RCC 7860 (cell line): Measurements from ENCODE around the gene AEBP1.
A peak's percentile ranks its signal among the peaks of the same experiment; 100 is the strongest.

Source experiments
- DNase-seq: peaks from one replicate; pipeline ENCODE4 v3.0.0-alpha.2; 2015; ENCODE audit warnings: low spot score
- FAIRE-seq: peaks from 2 replicates; lab custom pipeline; 2012; peaks lifted over from hg19 to GRCh38; lab: Jason Lieb, UNC

Gene AEBP1

DNA sequence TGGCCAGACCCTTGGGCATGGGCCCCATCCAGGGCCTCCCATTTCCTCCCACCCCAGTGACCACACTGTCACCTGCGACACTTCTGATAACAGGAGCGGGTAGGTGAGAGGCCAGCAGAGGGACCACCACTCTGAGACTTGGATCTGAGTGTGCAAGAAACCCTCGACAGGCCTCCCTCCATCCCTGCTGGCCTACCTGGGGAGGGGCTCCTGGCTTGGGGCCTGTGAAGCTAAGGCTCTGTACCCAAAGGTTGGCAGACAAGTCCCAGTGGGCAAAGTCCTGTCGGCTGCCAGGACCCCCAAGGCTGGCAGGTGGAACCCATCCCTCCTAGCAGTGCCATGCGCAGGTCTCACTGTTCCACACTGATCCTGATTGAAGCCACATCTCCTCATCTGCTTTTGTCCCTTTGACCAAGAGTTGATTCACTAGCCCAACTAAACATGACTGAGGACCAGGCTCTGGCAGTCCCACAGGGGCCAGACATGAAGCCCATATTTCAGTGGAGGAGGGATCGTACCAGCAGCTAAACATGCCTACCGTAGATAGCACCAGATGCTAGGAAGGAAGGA is 37.6 kb upstream of the AEBP1 start:
- FAIRE-seq, result no peak

DNA sequence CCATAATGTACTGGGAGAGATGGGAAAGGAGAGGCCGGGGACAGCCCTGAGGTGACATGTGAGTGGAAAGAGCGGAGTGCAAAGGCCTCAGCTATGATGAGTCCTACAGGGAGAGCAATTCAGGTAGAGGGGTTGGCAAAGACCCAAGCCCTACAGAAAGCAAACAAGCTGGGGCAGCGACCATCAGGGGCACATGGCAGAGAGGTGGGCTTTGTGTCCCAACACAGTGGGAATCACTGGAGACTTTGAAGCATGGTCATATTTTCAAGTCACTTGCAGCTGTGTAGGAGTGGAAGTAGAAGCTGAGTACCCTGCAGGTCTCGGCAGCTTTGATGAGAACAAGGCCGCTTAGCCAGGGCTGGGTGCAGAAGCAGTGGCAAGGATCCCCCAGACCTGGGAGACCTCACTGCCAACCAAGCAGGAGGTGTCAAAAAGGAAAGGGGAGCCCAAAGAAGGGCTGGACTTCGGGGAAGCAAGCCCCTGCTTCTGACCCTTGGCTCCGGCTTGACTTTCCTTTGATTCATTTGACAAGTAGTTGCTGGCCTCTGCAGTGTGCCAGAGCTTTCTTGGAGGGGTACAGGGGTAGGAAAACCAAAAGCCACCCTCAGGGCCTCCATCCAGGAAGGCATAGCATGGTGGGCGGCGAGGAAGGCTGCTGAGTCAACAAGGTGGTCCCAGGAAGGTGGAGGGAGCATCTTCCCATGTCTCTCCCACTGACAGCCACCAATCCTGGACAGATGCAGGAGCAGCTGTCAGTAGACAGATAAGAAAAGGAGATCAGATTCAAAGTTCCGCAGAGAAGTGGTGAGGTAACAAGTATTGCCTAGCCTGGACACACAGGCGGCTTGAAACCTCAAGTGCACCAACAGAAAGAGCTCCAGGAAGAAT is 36.8 kb upstream of the AEBP1 start:
- FAIRE-seq (no peak), DNase-seq (no peak)

More for the DNA sequence above, 37.6 kb upstream of the AEBP1 start:
- DNase-seq, result no peak

DNA sequence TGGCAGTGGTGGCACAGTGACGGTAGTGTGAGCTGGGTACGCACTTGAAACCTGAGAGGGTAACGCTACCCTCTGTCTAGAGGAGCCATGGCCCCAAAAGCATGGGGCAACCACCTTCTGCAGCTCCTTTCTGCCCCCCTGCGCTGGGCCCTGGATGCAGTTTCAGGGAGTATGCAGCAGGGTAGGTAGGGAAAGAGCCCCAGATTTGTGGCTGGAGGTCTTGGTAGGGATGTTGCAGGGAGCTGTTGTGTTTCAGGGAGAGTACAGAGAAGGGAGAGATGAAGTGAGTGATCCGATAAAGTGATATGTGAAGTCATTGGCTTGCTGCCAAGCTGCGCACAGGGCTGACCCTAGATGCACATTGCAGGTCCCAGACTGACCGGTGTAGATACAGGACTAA is 36.1 kb upstream of the AEBP1 start:
- FAIRE-seq, result no peak
- DNase-seq, result no peak

DNA sequence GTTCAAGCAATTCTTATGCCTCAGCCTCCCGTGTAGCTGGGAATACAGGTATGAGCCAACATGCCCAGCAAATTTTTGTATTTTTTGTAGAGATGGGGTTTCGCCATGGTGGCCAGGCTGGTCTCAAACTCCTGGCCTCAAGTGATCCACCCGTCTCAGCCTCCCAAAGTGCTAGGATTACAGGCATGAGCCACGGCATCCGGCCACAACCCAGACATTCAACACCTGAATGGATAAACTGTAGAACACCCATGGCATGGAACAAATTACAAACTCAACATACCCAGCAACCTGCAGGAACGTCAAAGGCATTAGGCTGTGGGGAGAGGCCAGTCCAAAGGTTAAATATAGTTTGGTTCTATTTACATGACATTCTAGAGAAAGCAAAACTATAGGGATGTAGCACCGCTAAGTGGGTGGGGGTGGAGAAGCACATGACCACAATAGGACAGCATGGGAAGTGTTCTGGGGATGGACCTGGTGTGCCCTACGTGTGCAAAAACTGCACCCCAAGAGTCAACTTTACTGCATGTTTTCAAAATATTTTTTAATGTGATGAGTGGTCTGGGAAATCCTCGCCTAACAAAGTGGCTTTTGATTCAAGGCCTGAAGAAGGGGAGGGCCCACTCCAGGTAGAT is 32.3 kb upstream of the AEBP1 start:
- no peak for FAIRE-seq
- no peak for DNase-seq

DNA sequence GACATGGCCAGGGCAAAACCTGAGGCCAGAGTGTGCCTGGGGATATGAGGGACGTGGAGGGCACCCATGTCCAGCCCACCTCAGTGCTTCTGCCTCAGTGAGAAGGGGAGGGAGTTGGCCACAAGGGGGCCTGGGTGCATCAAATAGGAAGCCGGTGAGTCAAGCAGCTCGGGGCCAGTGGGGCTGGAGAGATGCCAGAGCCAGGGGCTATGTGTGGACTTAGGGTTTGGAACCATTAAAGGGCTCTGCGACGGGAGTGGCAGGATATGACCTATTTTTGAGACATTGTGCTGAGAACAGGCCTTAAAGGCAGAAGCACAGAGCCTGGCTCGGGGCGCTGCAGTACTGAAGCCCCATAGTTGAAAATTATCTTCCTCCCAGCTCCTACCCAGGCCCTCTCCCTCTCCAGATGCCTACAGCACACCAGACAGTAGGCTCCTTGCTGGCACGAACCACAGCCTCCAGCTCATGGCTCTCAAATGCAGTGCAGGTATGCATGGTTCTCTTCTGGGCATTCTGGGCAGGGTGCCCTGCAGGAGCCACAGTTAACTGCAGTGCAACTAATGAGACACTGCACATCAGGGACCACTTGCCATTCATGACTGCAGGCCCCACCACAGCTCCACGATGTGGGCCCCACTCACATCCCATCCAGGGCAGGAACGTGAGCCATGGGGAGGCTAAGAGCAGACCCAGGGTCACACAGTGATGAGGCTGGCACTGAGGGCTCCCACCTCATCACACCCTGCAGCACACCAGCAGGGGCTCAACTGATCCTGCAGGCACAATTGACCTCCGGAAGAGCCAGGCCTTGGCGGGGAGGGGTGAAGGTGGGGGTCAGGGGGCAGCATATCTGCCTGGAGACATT is 31.5 kb upstream of the AEBP1 start:
- DNase-seq (peak; percentile 79), FAIRE-seq (peak; percentile 56)

DNA sequence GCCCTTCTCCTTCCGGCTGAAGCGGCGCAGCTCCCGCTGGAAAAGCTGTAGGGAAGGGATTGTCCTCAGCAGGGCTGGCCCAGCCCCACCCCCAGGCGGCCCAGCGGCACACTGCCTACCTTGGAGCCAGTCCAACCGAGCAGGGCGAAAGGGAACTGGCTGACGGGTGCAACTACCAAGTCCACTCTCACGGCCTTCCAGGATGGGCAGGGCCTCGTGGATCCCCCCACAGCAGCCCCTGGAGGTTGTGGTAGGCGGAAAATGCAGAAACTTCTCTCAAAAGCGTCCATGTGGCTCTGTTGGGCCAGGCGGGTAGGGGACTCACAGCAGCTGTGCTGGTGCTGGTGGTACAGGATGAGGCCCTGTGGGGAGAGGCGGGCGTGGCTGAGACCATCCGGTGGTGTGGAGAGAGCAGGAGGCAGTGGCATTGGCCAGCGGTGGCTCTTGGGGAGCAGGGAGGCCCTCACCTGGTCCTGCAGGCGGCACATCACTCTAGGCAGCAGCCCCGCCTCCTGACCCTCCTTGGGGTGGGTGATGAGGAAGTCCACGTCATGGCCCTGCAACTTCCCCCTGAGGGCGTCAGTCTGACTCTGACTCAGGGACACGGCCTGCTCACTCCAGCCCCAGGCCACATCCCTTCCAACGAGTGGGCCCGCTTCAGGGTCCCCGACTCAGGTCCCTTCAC is 30.3 kb upstream of the AEBP1 start:
- DNase-seq (no peak), FAIRE-seq (no peak)

DNA sequence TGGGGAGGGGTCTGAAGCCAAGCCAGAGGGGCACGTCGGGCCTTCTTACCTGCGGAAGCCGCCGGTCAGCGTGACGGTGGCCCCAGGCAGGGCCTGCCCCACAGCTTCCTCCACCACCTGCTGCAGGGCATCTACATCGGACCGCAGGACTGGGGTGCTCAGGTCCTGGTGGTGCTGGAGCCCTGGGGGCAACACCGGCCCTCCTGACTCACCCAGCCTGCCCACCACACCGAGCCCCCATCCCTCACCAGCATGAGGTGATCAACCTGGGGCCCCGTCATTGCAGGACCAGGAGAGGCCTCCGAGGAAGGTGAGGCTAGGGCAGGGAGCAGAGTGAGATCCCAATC is 29.8 kb upstream of the AEBP1 start:
- no peak for FAIRE-seq
- DNase-seq, result no peak

DNA sequence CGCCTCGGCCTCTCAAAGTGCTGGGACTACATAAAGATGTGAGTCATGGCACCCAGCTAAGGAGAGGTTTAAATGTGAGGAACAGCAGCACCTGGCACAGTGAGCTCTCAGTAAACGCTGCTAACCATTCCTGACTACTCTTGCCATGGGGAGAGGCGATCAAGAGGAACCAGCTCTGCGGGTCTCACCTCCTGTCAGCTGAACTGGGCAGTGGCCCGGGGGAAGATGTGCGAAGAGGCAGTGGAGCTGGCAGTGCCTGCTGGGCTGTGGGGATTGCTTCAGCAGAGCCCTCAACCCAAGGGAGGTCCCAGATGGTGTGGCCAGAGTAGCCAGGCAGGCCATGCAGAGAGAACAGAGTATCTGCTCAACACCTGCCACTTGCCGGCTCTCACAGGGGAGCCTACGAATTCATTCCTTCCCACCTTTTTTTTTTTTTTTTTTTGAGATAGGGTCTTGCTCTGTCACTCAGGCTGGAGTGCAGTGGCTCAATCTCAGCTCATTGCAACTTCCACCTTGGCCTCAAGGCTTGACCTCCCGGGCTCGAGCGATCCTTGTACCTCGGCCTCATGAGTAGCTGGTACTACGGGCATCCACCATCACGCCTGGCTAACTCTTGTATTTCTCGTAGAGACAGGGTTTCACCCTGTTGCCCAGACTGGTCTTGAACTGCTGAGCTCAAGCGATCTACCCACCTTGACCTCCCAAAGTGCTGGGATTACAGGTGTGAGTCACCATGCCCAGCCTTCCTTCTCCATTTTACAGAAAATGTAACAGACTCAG is 28.7 kb upstream of the AEBP1 start:
- no peak for FAIRE-seq
- no peak for DNase-seq

DNA sequence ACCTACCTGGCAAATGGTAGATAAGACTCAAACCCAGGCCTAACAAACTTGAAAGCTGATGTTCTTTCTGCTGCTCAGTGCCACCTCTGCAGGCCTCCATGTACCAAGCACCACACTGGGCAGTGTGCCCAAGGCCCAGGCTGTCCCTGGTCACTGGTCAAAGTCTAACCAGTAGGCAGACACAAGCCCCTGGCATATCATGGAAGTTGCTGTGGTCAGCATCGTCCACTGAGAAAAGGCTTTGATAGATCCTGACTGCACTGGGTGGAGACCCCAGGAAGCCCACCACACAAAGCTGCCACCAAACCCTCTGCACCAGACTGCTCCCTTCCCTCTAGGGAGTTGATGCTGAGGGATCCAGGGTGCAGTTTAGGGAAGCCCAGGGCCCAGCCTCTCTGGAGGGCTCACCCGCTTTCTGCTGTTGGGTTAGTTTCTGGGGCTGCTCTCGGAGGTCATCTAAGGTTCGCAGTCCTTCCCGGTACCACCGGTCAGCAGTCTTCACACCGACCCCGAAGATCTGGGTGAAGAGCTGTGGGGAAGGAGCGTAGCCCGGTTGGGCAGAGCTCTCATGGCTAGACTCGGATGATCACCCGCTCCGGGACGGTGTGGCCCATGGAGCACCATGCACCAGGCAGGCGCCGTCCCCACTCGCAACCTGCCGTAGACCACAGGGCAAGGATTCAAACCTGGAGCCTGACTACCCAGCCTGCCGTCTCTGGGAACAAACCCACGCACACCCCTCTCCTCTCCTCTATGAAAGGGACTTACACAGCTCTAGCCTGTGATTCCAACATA is 27.8 kb upstream of the AEBP1 start:
- FAIRE-seq, result no peak

DNA sequence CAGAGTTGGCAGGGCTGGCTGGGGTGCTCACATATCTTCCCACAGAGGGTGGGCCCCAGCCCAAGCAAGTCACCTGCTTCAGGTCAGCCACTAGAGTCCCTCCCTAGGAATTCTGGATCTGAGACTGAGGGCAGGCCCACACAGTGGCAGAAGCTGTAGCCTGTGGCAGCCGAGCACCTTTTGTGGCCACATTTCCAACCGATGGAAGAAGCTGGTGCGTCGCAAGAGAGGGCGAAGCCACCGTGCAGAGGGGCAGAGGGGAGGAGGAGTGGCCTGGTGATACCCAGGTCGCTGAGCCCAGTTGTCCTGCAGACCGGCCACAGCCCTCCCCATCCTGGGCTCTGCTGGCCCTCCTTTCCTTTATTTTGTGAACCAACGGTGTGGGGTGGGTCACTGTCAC is 27.1 kb upstream of the AEBP1 start:
- DNase-seq, result no peak
- no peak for FAIRE-seq

More for the DNA sequence above, 27.8 kb upstream of the AEBP1 start:
- no peak for DNase-seq

DNA sequence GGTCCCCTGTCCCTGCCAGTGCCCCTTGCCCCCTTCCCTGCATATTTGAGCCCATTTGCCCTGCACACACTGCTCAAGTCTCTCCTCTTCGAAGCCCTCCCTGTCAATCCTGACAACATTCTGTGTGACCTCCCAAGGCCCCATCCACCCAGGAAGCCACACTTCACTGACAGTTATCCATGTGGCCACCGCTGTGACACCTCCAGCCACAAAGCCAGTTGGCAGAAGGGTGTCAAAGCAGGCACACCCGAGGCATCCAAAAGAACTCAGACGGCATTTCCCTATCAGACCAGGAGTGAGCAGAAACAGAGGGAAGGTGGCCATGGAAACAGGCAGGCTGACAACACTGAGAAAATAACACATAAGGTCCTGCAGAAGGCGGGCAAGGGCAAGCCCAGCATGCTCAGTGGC is 26.5 kb upstream of the AEBP1 start:
- DNase-seq, result no peak
- no peak for FAIRE-seq

DNA sequence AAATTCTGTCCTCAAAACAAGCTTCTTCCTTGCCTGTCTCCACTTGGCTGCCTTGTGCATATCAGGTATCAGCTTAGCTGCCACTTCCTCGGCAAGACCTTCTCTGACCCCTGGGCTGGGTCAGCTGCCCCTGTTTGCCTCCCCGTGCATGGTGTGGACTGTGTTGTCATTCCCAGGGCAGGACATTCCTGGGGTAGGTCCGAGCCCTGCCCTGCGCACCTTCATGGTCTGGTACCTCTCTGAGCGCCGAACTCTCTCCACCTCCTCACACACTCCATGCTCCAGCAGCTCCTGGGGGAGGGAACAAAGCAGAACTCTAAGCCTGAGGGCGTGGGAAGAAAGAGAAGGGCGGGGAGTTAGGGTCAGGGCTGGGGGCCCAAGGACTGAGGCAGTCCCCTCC is 25.6 kb upstream of the AEBP1 start:
- DNase-seq (no peak), FAIRE-seq (no peak)

DNA sequence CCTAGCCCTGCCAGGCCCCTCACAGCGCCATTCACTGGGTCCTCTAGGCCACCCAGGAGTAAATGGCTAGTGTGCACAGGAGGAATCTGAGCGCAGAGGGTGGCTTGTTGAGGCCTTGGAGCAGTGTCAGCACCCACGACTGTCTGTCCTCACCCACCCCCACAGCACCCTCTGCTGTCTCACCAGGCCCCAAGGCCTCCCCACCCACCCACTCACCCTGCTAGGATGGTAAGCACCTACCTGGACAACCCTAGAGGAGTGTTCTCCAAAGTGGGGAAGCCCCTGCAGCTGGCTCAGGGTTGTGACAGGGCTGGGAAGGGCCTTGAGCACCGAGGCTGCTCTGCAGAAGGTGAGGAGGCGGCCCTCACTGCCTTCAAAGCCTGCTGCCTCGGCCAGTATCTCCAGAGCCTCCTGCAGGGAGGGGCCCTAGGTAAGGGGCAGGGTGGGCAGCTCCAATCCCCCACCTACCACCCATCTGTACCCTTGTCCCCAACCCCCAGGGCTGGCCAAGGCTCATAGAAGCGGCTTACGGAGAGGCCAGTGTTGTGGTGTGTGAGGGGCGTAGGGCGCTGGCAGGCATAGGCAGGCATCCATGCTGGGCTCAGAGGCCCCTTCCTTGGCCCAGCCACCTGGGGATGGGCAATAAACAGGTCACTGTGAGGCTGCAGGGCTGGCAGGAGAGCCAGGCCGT is 24.7 kb upstream of the AEBP1 start:
- FAIRE-seq, result no peak
- DNase-seq, result no peak

DNA sequence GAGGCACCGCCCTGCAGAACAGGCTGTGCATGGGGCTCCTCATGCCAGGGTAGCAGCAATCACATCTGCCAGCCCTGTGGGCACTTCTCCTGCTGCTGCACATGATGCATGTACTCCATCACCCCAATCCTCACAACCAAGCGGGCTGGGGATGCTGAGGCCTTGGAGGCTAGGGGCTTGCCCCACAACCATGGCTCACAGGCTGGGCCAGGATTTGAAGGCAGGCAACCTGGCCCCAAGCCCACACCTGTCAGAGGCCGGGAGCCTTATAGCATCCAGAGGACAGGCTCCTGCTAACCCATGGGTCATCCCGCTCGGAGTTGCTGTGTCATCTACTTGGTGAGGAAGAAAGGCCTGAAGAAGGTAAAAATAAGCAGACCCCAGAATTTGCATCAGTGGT is 24.0 kb upstream of the AEBP1 start:
- no peak for FAIRE-seq
- DNase-seq, result no peak

DNA sequence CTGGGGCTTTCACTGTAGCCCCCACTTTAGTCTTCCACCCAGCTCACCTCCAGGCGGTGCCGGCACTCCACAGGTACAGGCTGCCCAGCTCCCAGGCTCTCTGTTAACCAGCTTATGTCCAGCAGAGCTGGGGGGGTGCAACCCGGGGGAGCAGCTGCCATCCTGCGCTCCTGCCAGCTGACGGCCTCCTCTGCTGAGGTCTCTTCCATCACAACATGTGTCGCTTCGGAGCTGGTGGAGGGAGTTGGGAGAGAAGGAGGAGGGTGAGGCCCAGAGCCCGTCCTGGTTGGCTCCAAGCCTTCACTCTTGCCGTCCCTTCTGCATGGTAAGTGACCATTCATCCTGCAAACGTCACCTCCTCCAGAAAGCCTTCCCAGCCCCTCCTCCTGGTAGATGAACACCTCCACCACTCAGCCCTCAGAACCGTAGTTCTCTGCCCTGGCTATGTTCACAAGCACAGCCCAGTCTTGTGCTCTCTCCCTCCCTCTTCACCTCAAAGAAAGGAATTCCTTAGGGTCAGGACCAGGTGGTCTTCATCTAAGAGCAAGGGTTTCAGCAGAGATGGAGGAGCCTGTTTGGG is 23.4 kb upstream of the AEBP1 start:
- FAIRE-seq (no peak), DNase-seq (no peak)

DNA sequence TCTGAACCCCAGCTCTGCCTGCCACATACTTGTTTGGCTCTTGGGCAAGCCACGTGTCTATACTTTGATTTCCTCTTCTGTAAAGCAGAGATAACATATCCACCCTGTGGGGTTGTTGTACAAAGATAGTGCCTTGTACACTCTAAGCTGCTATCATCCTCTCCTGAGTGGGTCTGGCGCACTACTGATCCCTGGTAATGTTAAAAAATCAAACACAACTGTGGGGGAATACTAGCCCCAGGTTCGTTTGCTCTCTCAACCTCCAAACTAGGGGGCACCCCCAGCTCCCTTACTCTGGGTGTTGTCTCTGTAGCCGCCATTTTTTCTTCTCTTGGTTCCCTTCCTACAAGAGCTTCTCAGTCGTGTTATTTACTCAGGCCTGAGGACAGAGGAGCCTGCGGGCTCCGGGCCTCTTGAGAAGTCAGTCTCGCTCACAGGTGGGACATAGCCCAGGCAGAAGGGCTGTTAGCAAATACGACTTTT is 22.8 kb upstream of the AEBP1 start:
- DNase-seq (no peak), FAIRE-seq (no peak)

DNA sequence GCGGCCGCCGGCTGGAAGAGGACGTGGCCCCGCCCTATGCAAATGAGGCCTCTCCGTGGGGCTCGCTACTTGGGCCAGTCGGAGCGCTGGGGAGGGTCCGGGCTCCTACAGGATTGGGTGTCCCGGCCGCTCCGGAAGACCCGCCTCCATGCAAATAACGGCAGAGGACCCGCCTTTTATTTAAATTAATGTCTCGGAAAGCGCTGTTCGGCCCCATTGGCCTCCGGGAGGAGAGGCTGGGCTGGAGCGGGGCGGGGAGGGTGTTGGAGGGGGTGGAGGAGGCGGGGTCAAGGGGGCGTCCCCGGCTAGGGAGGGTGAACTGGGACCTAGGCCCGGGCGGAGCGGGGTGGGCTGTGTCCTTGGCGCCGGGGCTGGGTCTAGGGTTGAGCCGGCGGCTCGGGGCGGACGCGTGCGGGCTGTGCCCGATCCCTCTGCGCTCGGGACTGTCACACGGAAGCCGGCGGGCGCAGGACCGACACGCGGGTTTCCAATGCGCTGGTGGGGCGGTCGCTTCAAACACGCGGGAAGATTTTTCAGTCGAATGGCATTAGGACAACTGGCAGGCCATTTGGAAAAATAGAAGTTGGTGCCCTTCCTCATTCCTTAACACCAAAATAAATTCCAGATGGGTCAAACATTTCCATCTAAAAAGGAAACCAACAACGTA is 21.5 kb upstream of the AEBP1 start:
- FAIRE-seq (peak; percentile 69), DNase-seq (peak; percentile 98)
